HepG2 (cell line): ENCODE measurements around the gene ABHD17C. TPM values are rescaled to one million over a fixed set of nuclear protein-coding genes. Genes with fewer than 3 reads are reported as not detected.
A peak's percentile ranks its signal among the peaks of the same experiment; 100 is the strongest.

ENCODE experiments used
- CREM ChIP-seq, 2 experiments: sonication (generic) in 1 of 2; formaldehyde crosslinking in 1 of 2; IDR thresholded peaks; 2 replicates each; pipeline versions ENCODE4 v1.4.0 to v1.6.1; 2016 to 2020; ENCODE audit warnings: antibody characterized with exemption in 1 of 2, mild to moderate bottlenecking in 1 of 2, missing genetic modification reagents in 1 of 2
- GABPA ChIP-seq, 2 experiments: IDR thresholded peaks; 2 replicates each; pipeline ENCODE4 v1.6.1; 2011 to 2016; ENCODE audit warnings: low read depth in 2 of 2, low read length in 1 of 2, missing biosample characterization in 1 of 2, missing genetic modification characterization in 1 of 2
- HDAC1 ChIP-seq: sonication (generic); formaldehyde crosslinking; IDR thresholded peaks from 2 replicates; pipeline ENCODE4 v1.5.1; 2020; ENCODE audit warnings: mild to moderate bottlenecking, missing genetic modification reagents
- HNF4A ChIP-seq: sonication (generic); formaldehyde crosslinking; IDR thresholded peaks from 2 replicates; pipeline ENCODE4 v1.4.0; 2020; ENCODE audit warnings: missing genetic modification reagents
- KAT8 ChIP-seq: IDR thresholded peaks from 2 replicates; pipeline ENCODE4 v1.6.1; 2016; ENCODE audit warnings: missing genetic modification reagents, missing compliant biosample characterization
- MED13 ChIP-seq: sonication (generic); formaldehyde crosslinking; IDR thresholded peaks from 2 replicates; pipeline ENCODE4 v1.5.0; 2020; ENCODE audit warnings: missing genetic modification reagents
- NCOA2 ChIP-seq: sonication (generic); formaldehyde crosslinking; IDR thresholded peaks from 2 replicates; pipeline ENCODE4 v1.8.0; 2022; ENCODE audit warnings: inconsistent platforms
- SOX5 ChIP-seq: IDR thresholded peaks from 2 replicates; pipeline ENCODE4 v1.6.1; 2016; ENCODE audit warnings: borderline replicate concordance
- SRSF9 ChIP-seq: fragments of 200-400 bp; formaldehyde crosslinking; IDR thresholded peaks from 2 replicates; pipeline ENCODE4 v1.6.1; 2018; ENCODE audit warnings: borderline replicate concordance, mild to moderate bottlenecking, low read depth, low read length; ENCODE audit not compliant: insufficient read depth, poor library complexity, severe bottlenecking
- TCF7L2 ChIP-seq: IDR thresholded peaks from 2 replicates; pipeline ENCODE4 v1.6.1; 2011; ENCODE audit warnings: mild to moderate bottlenecking, low read depth, low read length, moderate library complexity
- TEAD3 ChIP-seq: optimal IDR thresholded peaks from 2 replicates; pipeline ENCODE3; 2016; ENCODE audit warnings: borderline replicate concordance
- TOPORS ChIP-seq: sonication (generic); formaldehyde crosslinking; IDR thresholded peaks from 2 replicates; pipeline ENCODE4 v1.8.0; 2023; ENCODE audit warnings: mild to moderate bottlenecking, missing genetic modification reagents
- ZFP62 ChIP-seq: sonication (generic); formaldehyde crosslinking; IDR thresholded peaks from 2 replicates; pipeline ENCODE4 v1.4.0; 2020; ENCODE audit warnings: missing genetic modification reagents
- ZFYVE20 ChIP-seq: sonication (generic); formaldehyde crosslinking; IDR thresholded peaks from 2 replicates; pipeline ENCODE4 v1.8.0; 2023; ENCODE audit warnings: low read depth, mild to moderate bottlenecking, moderate library complexity, missing genetic modification reagents, borderline replicate concordance
- ZKSCAN1 ChIP-seq: fragments of 150-350 bp; IDR thresholded peaks from 2 replicates; pipeline ENCODE4 v1.6.1; 2014; ENCODE audit warnings: low read length
- ZNF12 ChIP-seq: sonication (generic); formaldehyde crosslinking; IDR thresholded peaks from 2 replicates; pipeline ENCODE4 v1.5.0; 2020; ENCODE audit warnings: missing genetic modification reagents
- ZNF138 ChIP-seq: sonication (generic); formaldehyde crosslinking; IDR thresholded peaks from 2 replicates; pipeline ENCODE4 v1.5.0; 2020; ENCODE audit warnings: mild to moderate bottlenecking, low read depth, missing genetic modification reagents
- ZNF563 ChIP-seq: sonication (generic); formaldehyde crosslinking; IDR thresholded peaks from 2 replicates; pipeline ENCODE4 v1.8.0; 2022; ENCODE audit warnings: mild to moderate bottlenecking, moderate library complexity, missing genetic modification reagents
- ZNF775 ChIP-seq: sonication (generic); formaldehyde crosslinking; IDR thresholded peaks from 2 replicates; pipeline ENCODE4 v1.4.0; 2020; ENCODE audit warnings: missing genetic modification reagents, mild to moderate bottlenecking, moderate library complexity, borderline replicate concordance
- ZNF891 ChIP-seq: sonication (generic); formaldehyde crosslinking; IDR thresholded peaks from 2 replicates; pipeline ENCODE4 v1.5.0; 2020; ENCODE audit warnings: mild to moderate bottlenecking, missing genetic modification reagents
- ZSCAN30 ChIP-seq: sonication (generic); formaldehyde crosslinking; IDR thresholded peaks from 2 replicates; pipeline ENCODE4 v1.5.0; 2020; ENCODE audit warnings: mild to moderate bottlenecking, missing genetic modification reagents
- polyA plus RNA-seq, 8 experiments: library from polyadenylated mRNA; depleted of rRNA in 3 of 8; stranded (reverse) in 7 of 8; unstranded in 1 of 8; fragments of >200 nt; fragmentation: Illumina TruSeq in 4 of 8; extraction: Trizol in 4 of 8; gene quantifications; 2 replicates each; pipeline versions ENCODE4 v1.2.1 to v1.2.3, GENCODE V29; 2011 to 2016; ENCODE audit warnings: low read depth in 4 of 8, missing spikeins in 1 of 8, mixed read lengths in 1 of 8; ENCODE audit not compliant: insufficient read depth in 1 of 8
- total RNA-seq, 5 experiments: library from RNA; depleted of rRNA; stranded (reverse); fragments of >200 nt; fragmentation: Illumina TruSeq; extraction: Trizol; gene quantifications; 2 replicates each; pipeline ENCODE4 v1.2.3, GENCODE V29; 2016; ENCODE audit warnings: low read depth in 1 of 5
- TF ChIP-seq, protein P1 (sequence below): sonication (generic); formaldehyde crosslinking; IDR thresholded peaks from 2 replicates; pipeline ENCODE4 v1.5.1; 2020; ENCODE audit warnings: mild to moderate bottlenecking, missing genetic modification reagents, borderline replicate concordance
- TF ChIP-seq, protein P2 (sequence below): sonication (generic); formaldehyde crosslinking; IDR thresholded peaks from 2 replicates; pipeline ENCODE4; 2020; ENCODE audit warnings: missing genetic modification reagents, mild to moderate bottlenecking, borderline replicate concordance

ABHD17C gene
- total and polyA plus RNA-seq, 2 of the 13 experiments (the other 11 are each of a cell fraction or from before 2014, with no cell fraction given) = 2.9 to 3.9 TPM

DNA sequence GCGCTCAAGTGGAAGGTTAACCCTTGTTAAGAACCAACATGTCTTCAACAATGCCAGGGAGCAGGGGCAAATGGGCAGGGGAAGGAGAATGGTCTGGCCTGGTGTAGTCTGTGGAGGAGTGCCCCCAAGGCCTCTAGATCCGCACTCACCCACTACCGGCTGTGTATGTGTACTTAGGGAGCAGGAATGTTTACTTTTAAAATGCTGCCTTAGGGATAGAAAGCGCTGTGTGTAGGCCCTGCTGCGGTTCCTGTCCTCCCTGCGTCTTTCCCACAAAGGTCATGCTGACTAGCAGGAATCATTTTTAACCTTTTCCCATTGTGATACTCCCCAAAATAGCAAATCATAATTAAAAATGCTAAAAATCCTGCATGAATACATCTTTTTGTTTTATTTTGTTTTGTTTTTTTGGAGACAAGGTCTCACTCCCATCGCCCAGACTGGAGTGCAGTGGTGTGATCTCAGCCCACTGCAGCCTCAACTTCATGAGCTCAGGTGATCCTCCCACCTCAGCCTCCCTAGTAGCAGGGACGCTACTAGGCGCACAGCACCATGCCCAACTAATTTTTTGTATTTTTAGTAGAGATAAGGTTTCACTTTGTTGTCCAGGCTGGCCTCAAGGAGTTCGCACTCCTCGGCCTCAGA, 48.2 kb downstream of the ABHD17C start (continued):
- peak; percentile 46; the same call in 1 of the 2 replicates for TF ChIP-seq NCOA2 (CRISPR knock-in tag)
- no peak for TF ChIP-seq ZKSCAN1
- TF ChIP-seq, protein P1, sequence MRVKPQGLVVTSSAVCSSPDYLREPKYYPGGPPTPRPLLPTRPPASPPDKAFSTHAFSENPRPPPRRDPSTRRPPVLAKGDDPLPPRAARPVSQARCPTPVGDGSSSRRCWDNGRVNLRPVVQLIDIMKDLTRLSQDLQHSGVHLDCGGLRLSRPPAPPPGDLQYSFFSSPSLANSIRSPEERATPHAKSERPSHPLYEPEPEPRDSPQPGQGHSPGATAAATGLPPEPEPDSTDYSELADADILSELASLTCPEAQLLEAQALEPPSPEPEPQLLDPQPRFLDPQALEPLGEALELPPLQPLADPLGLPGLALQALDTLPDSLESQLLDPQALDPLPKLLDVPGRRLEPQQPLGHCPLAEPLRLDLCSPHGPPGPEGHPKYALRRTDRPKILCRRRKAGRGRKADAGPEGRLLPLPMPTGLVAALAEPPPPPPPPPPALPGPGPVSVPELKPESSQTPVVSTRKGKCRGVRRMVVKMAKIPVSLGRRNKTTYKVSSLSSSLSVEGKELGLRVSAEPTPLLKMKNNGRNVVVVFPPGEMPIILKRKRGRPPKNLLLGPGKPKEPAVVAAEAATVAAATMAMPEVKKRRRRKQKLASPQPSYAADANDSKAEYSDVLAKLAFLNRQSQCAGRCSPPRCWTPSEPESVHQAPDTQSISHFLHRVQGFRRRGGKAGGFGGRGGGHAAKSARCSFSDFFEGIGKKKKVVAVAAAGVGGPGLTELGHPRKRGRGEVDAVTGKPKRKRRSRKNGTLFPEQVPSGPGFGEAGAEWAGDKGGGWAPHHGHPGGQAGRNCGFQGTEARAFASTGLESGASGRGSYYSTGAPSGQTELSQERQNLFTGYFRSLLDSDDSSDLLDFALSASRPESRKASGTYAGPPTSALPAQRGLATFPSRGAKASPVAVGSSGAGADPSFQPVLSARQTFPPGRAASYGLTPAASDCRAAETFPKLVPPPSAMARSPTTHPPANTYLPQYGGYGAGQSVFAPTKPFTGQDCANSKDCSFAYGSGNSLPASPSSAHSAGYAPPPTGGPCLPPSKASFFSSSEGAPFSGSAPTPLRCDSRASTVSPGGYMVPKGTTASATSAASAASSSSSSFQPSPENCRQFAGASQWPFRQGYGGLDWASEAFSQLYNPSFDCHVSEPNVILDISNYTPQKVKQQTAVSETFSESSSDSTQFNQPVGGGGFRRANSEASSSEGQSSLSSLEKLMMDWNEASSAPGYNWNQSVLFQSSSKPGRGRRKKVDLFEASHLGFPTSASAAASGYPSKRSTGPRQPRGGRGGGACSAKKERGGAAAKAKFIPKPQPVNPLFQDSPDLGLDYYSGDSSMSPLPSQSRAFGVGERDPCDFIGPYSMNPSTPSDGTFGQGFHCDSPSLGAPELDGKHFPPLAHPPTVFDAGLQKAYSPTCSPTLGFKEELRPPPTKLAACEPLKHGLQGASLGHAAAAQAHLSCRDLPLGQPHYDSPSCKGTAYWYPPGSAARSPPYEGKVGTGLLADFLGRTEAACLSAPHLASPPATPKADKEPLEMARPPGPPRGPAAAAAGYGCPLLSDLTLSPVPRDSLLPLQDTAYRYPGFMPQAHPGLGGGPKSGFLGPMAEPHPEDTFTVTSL (CRISPR knock-in tag) = no peak
- no peak for TF ChIP-seq ZNF891 (CRISPR knock-in tag)
- no peak for TF ChIP-seq GABPA (IDR thresholded peaks at IDR 0.05; ENCODE audit: low read depth, low read length)
- no peak for TF ChIP-seq GABPA (CRISPR knock-in tag; IDR thresholded peaks at IDR 0.05; ENCODE audit: low read depth)
- no peak for TF ChIP-seq HDAC1 (CRISPR knock-in tag)
- no peak for TF ChIP-seq ZFP62 (CRISPR knock-in tag)
- no peak for TF ChIP-seq SOX5 (CRISPR knock-in tag)
- TF ChIP-seq SRSF9 = no peak
- TF ChIP-seq TCF7L2 = no peak
- no peak for TF ChIP-seq CREM (IDR thresholded peaks at IDR 0.05)
- no peak for TF ChIP-seq CREM (CRISPR knock-in tag; IDR thresholded peaks at IDR 0.05)
- TF ChIP-seq ZNF138 (CRISPR knock-in tag) = no peak
- TF ChIP-seq ZNF563 = no peak
- TF ChIP-seq ZNF775 (CRISPR knock-in tag) = no peak
- TF ChIP-seq ZFYVE20 (CRISPR knock-in tag) = no peak
- 0 out of 2 replicates have a peak, but pooled peaks have one; percentile 29 for TF ChIP-seq KAT8 (CRISPR knock-in tag)
- TF ChIP-seq TEAD3 (CRISPR knock-in tag) = peak; percentile 81
- TF ChIP-seq MED13 (CRISPR knock-in tag) = no peak
- no peak for TF ChIP-seq ZSCAN30 (CRISPR knock-in tag)
- peak; percentile 70; the same call in 1 of the 2 replicates for TF ChIP-seq ZNF12 (CRISPR knock-in tag)
- TF ChIP-seq HNF4A = no peak
- TF ChIP-seq, protein P2, sequence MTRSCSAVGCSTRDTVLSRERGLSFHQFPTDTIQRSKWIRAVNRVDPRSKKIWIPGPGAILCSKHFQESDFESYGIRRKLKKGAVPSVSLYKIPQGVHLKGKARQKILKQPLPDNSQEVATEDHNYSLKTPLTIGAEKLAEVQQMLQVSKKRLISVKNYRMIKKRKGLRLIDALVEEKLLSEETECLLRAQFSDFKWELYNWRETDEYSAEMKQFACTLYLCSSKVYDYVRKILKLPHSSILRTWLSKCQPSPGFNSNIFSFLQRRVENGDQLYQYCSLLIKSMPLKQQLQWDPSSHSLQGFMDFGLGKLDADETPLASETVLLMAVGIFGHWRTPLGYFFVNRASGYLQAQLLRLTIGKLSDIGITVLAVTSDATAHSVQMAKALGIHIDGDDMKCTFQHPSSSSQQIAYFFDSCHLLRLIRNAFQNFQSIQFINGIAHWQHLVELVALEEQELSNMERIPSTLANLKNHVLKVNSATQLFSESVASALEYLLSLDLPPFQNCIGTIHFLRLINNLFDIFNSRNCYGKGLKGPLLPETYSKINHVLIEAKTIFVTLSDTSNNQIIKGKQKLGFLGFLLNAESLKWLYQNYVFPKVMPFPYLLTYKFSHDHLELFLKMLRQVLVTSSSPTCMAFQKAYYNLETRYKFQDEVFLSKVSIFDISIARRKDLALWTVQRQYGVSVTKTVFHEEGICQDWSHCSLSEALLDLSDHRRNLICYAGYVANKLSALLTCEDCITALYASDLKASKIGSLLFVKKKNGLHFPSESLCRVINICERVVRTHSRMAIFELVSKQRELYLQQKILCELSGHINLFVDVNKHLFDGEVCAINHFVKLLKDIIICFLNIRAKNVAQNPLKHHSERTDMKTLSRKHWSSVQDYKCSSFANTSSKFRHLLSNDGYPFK = no peak
- TF ChIP-seq TOPORS (CRISPR knock-in tag) = no peak
